Left lung (tissue), 10 donors: Measurements from ENCODE around the gene CSF1. TPM values are rescaled to one million over a fixed set of nuclear protein-coding genes. Genes with fewer than 3 reads are reported as not detected.

Source experiments
- ATAC-seq: fragments of 200-7000 bp; cut with Tn5 transposase; one replicate; pipeline ENCODE4 v1.9.1; 2020; ENCODE audit warnings: moderate library complexity
- DNase-seq, 4 donors: peaks; one replicate each; pipeline ENCODE4 v3.0.0-alpha.2; 2013 to 2020
- H3K27ac ChIP-seq, 2 donors: fragments of 200-600 bp; sonication (generic) in 1 of 2; one replicate each; pipeline versions ENCODE4 v1.5.0 to v1.8.0; 2020 to 2021
- H3K27me3 ChIP-seq, 2 donors: fragments of 200-600 bp; sonication (generic) in 1 of 2; one replicate each; pipeline versions ENCODE4 v1.5.0 to v1.8.0; 2020 to 2021
- H3K36me3 ChIP-seq, 2 donors: fragments of 200-600 bp; sonication (generic) in 1 of 2; one replicate each; pipeline versions ENCODE4 v1.5.0 to v1.8.0; 2020 to 2021
- H3K4me1 ChIP-seq, 2 donors: fragments of 200-600 bp; one replicate each; pipeline ENCODE4 v1.8.0; 2021
- H3K4me3 ChIP-seq, 2 donors: fragments of 200-600 bp; sonication (generic) in 1 of 2; one replicate each; pipeline versions ENCODE4 v1.5.0 to v1.8.0; 2020 to 2021; ENCODE audit warnings: mild to moderate bottlenecking in 1 of 2
- H3K9me3 ChIP-seq, 2 donors: fragments of 200-600 bp; sonication (generic) in 1 of 2; one replicate each; pipeline versions ENCODE4 v1.5.0 to v1.8.0; 2020 to 2021
- CTCF ChIP-seq, 2 donors: fragments of 200-600 bp; sonication (generic) in 1 of 2; IDR thresholded peaks; one replicate each; pipeline versions ENCODE4 v1.5.0 to v1.8.0; 2021; ENCODE audit warnings: antibody characterized with exemption in 2 of 2
- intact Hi-C, 2 donors: fragments of 100-400 bp; cut with DNase I; formaldehyde crosslinking; loops; one replicate each; pipeline versions ENCODE4 v1.11.2 to v1.14.2; 2022
- polyA plus RNA-seq, 6 donors: library from polyadenylated mRNA; unstranded; fragments of 120-200 nt; gene quantifications; one replicate each; pipeline ENCODE4 v1.2.1, GENCODE V29; 2013; ENCODE audit not compliant: insufficient read length in 6 of 6
- total RNA-seq, 2 donors: library from RNA; stranded (reverse); fragmentation: NEBNext Ultra II Directional; extraction: Animal tissue kit (Norgen Biotek cat#: 25700); gene quantifications; one replicate each; pipeline ENCODE4 v1.2.1, GENCODE V29; 2021
- donor health status: DM: no; HTN: yes; CAD: no.
- donor health status: DM: no; HTN: no; CAD: no.

CSF1 gene
- total and polyA plus RNA-seq, 8 donors = 6.9 to 68.0 (median 10.0) TPM

- Histone ChIP-seq H3K9me3 (no peaks in the 10 kb centered on the region), H3K4me1 (peaks cover 13 to 60% of the 10 kb centered on the region in 2 donors), H3K36me3 (peaks cover 0 to 26% of the 10 kb centered on the region in 2 donors), H3K4me3 (peak overlapping the region; percentile 75), H3K27ac (peak overlapping the region in 1 of 2 donors; percentile 46), H3K27me3 (peaks cover 0 to 26% of the 10 kb centered on the region in 2 donors)
- DNase-seq = no peak
- no peak for TF ChIP-seq CTCF (IDR thresholded peaks at IDR 0.05)
- intact Hi-C loops = loop anchor here in 1 of 2 donors (10.0 kb wide), 1 partner anchor 118 kb away; no protein-coding TSS in a partner anchor
- no peak for ATAC-seq
These were observed 1.7 kb downstream of the CSF1 start for GRCh38 chr1:109912214-109912861.

GRCh38 chr1:109912873-109913272 is 2.2 kb downstream of the CSF1 start:
- Histone ChIP-seq H3K4me3 (peak overlapping the region in 1 of 2 donors; percentile 75), H3K27ac (peak overlapping the region in 1 of 2 donors; percentile 46), H3K4me1 (peaks cover 13 to 60% of the 10 kb centered on the region in 2 donors), H3K9me3 (no peaks in the 10 kb centered on the region), H3K27me3 (peaks cover 0 to 26% of the 10 kb centered on the region in 2 donors), H3K36me3 (peaks cover 0 to 32% of the 10 kb centered on the region in 2 donors)
- no peak for ATAC-seq
- no peak for TF ChIP-seq CTCF (IDR thresholded peaks at IDR 0.05)
- intact Hi-C loops = loop anchor here in 1 of 2 donors (10.0 kb wide), 1 partner anchor 118 kb away; no protein-coding TSS in a partner anchor
- no peak for DNase-seq

GRCh38 chr1:109913360-109913879 is 2.8 kb downstream of the CSF1 start:
- peak overlapping the region in 1 of 2 donors; percentile 75 for H3K4me3 ChIP-seq
- H3K27ac ChIP-seq = peak overlapping the region in 1 of 2 donors; percentile 46
- H3K27me3 ChIP-seq = peaks cover 0 to 26% of the 10 kb centered on the region in 2 donors
- TF ChIP-seq CTCF (IDR thresholded peaks at IDR 0.05) = no peak
- peaks cover 0 to 37% of the 10 kb centered on the region in 2 donors for H3K36me3 ChIP-seq
- peaks cover 13 to 60% of the 10 kb centered on the region in 2 donors for H3K4me1 ChIP-seq
- H3K9me3 ChIP-seq = no peaks in the 10 kb centered on the region
- ATAC-seq = no peak
- intact Hi-C loops = loop anchor here in 1 of 2 donors (10.0 kb wide), 1 partner anchor 119 kb away; no protein-coding TSS in a partner anchor
- DNase-seq = no peak

- no peak for ATAC-seq
- no peaks in the 10 kb centered on the region for H3K9me3 ChIP-seq
- DNase-seq = no peak
- no peak overlapping the region for H3K4me3 ChIP-seq
- TF ChIP-seq CTCF (IDR thresholded peaks at IDR 0.05) = no peak
- H3K36me3 ChIP-seq = peaks cover 0 to 50% of the 10 kb centered on the region in 2 donors
- peaks cover 0 to 22% of the 10 kb centered on the region in 2 donors for H3K27me3 ChIP-seq
- H3K4me1 ChIP-seq = peaks cover 13 to 55% of the 10 kb centered on the region in 2 donors
- H3K27ac ChIP-seq = peak overlapping the region in 1 of 2 donors; percentile 31
- intact Hi-C loops = loop anchor here in 1 of 2 donors (10.0 kb wide), 1 partner anchor 120 kb away; no protein-coding TSS in a partner anchor
These were observed 4.1 kb downstream of the CSF1 start for GRCh38 chr1:109914587-109915240.
